HL-60 (cell line): ENCODE data around the gene FOXP4.

Source experiments
- DNase-seq, 2 experiments: peaks; one replicate each; pipeline ENCODE4 v3.0.0-alpha.2; 2010 to 2020; ENCODE audit warnings: low read depth in 1 of 2, low spot score in 1 of 2
- H3K27ac ChIP-seq: fragments of 250-450 bp; sonication (Bioruptor Pico); replicated peaks from 2 replicates; pipeline ENCODE4 v1.5.1; 2020; ENCODE audit warnings: mild to moderate bottlenecking, moderate library complexity
- H3K27me3 ChIP-seq: fragments of 250-450 bp; sonication (Bioruptor Pico); 2 replicates; pipeline ENCODE4 v1.5.1; 2021; ENCODE audit warnings: mild to moderate bottlenecking, moderate library complexity; ENCODE audit not compliant: insufficient read depth, poor library complexity, severe bottlenecking
- H3K4me3 ChIP-seq: replicated peaks from 2 replicates; pipeline ENCODE4 v1.5.1; 2011; ENCODE audit warnings: mild to moderate bottlenecking, control low read depth, low read length; ENCODE audit not compliant: insufficient read depth
- CTCF ChIP-seq: IDR thresholded peaks from one replicate; pipeline ENCODE4 v1.5.1; 2011; ENCODE audit warnings: low read length, control low read depth, inconsistent platforms; ENCODE audit not compliant: insufficient read depth
- GABPA ChIP-seq: IDR thresholded peaks from 2 replicates; pipeline ENCODE4 v1.6.1; 2012; ENCODE audit warnings: low read depth
- POLR2AphosphoS5 ChIP-seq: IDR thresholded peaks from 2 replicates; pipeline ENCODE4 v1.6.1; 2012; ENCODE audit warnings: low read depth
- SPI1 ChIP-seq: IDR thresholded peaks from 2 replicates; pipeline ENCODE4 v1.6.1; 2012; ENCODE audit warnings: low read depth, mild to moderate bottlenecking, borderline replicate concordance
- TF ChIP-seq, protein P1 (sequence below): IDR thresholded peaks from 2 replicates; pipeline ENCODE4 v1.6.1; 2012; ENCODE audit warnings: low read depth; ENCODE audit not compliant: insufficient replicate concordance

Gene FOXP4

GRCh38 chr6:41518118-41518517 is 28.1 kb upstream of the FOXP4 start:
- TF ChIP-seq, protein P1, sequence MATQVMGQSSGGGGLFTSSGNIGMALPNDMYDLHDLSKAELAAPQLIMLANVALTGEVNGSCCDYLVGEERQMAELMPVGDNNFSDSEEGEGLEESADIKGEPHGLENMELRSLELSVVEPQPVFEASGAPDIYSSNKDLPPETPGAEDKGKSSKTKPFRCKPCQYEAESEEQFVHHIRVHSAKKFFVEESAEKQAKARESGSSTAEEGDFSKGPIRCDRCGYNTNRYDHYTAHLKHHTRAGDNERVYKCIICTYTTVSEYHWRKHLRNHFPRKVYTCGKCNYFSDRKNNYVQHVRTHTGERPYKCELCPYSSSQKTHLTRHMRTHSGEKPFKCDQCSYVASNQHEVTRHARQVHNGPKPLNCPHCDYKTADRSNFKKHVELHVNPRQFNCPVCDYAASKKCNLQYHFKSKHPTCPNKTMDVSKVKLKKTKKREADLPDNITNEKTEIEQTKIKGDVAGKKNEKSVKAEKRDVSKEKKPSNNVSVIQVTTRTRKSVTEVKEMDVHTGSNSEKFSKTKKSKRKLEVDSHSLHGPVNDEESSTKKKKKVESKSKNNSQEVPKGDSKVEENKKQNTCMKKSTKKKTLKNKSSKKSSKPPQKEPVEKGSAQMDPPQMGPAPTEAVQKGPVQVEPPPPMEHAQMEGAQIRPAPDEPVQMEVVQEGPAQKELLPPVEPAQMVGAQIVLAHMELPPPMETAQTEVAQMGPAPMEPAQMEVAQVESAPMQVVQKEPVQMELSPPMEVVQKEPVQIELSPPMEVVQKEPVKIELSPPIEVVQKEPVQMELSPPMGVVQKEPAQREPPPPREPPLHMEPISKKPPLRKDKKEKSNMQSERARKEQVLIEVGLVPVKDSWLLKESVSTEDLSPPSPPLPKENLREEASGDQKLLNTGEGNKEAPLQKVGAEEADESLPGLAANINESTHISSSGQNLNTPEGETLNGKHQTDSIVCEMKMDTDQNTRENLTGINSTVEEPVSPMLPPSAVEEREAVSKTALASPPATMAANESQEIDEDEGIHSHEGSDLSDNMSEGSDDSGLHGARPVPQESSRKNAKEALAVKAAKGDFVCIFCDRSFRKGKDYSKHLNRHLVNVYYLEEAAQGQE = no peak
- TF ChIP-seq SPI1 (no peak), POLR2AphosphoS5 (no peak), GABPA (no peak), CTCF (no peak)
- Histone ChIP-seq H3K27me3 (no peaks in the 10 kb centered on the region), H3K27ac (no peak overlapping the region), H3K4me3 (no peak overlapping the region)
- no peak for DNase-seq

GRCh38 chr6:41519305-41519744 is 26.9 kb upstream of the FOXP4 start:
- Histone ChIP-seq H3K27ac (no peak overlapping the region), H3K27me3 (no peaks in the 10 kb centered on the region), H3K4me3 (no peak overlapping the region)
- no peak for TF ChIP-seq SPI1
- no peak for DNase-seq

- no peak overlapping the region for H3K27ac ChIP-seq
- H3K4me3 ChIP-seq = no peak overlapping the region
- no peak for TF ChIP-seq SPI1
- no peak for TF ChIP-seq GABPA
- no peak for TF ChIP-seq POLR2AphosphoS5
- TF ChIP-seq, protein P1 = no peak
- TF ChIP-seq CTCF = no peak
- H3K27me3 ChIP-seq = no peaks in the 10 kb centered on the region
- no peak for DNase-seq
Observed at GRCh38 chr6:41519745-41520699, 26.2 kb upstream of the FOXP4 start.

DNA sequence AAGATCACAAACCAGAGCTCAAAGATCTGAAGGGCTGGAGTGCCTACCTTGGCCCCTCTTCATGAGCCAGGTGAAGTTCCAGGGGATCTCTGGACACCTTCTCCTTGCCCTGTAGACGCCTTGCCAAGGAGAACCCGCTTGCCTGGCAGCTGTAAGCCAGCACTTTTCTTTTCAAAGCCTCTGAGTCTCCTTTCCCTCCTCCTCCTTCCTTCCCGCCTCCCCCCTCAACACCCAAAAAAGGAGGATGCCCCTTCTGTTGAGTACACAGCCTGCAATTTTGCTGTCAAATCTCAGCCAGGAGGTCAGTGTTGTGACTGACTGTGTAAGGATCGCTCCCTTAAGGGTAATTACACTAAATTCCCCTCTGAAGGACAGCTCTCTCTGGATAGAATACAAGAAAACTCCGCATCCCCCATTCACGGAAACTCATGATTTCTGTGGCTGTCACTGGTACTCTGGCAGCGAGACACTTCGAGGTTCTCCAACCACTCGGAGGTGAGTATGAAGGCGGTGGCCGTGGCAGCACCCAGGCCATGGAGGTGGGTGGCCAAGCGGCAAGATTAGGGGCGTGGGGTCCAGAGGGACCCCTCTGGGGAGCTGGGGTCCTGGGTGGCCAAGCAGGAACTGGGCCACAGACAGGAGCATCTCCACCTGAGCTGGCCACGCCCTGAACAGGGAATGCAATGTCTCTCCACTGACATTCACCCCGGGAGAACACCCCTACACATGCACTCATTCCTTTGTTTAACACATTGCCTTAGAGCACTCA is 23.2 kb upstream of the FOXP4 start:
- TF ChIP-seq CTCF (no peak), SPI1 (no peak), POLR2AphosphoS5 (no peak)
- no peak overlapping the region for H3K4me3 ChIP-seq
- H3K27me3 ChIP-seq = no peaks in the 10 kb centered on the region
- DNase-seq = no peak
- H3K27ac ChIP-seq = no peak overlapping the region
